ENCODE data around the gene ST6GALNAC3.

ST6GALNAC3 gene

GRCh38 chr1:76068953-76069561 lies 5.5 kb upstream of the ST6GALNAC3 start:
- no peaks in the 10 kb centered on the region for H4K20me1 ChIP-seq
- no peak overlapping the region for H3K9ac ChIP-seq
- H3K4me1 ChIP-seq, result peaks cover 68% of the 10 kb centered on the region
- H3K9me3 ChIP-seq, result no peaks in the 10 kb centered on the region
- H3K27ac ChIP-seq, result peak overlapping the region; percentile 39; the same call in 1 of the 2 replicates
- no peaks in the 10 kb centered on the region; the same call in 1 of the 2 replicates for H3K27me3 ChIP-seq
- H3K36me3 ChIP-seq, result no peaks in the 10 kb centered on the region
- no peak for TF ChIP-seq Cebpa-rat (IDR thresholded peaks at IDR 0.05)
- no peak overlapping the region for H3K4me3 ChIP-seq
- H3K4me2 ChIP-seq, result peak overlapping the region; percentile 76

- Histone ChIP-seq H3K9me3 (no peaks in the 10 kb centered on the region), H3K4me3 (no peak overlapping the region), H3K36me3 (no peaks in the 10 kb centered on the region), H3K27me3 (no peaks in the 10 kb centered on the region; the same call in 1 of the 2 replicates), H3K4me2 (peak overlapping the region; percentile 76), H4K20me1 (no peaks in the 10 kb centered on the region), H3K4me1 (peaks cover 78% of the 10 kb centered on the region), H3K9ac (no peak overlapping the region), H3K27ac (no peak overlapping the region)
- TF ChIP-seq Cebpa-rat (IDR thresholded peaks at IDR 0.05), result no peak
These were observed 4.0 kb upstream of the ST6GALNAC3 start for GRCh38 chr1:76070538-76070937.

- Histone ChIP-seq H3K9ac (no peak overlapping the region), H3K4me2 (peak overlapping the region; percentile 99), H3K27me3 (no peaks in the 10 kb centered on the region; the same call in 1 of the 2 replicates), H4K20me1 (no peaks in the 10 kb centered on the region), H3K4me3 (peak overlapping the region; percentile 78; the same call in 1 of the 2 replicates), H3K9me3 (no peaks in the 10 kb centered on the region), H3K4me1 (peaks cover 77% of the 10 kb centered on the region), H3K27ac (no peak overlapping the region), H3K36me3 (no peaks in the 10 kb centered on the region)
- TF ChIP-seq Cebpa-rat (IDR thresholded peaks at IDR 0.05), result peak; percentile 41; the same call in 1 of the 2 replicates
These were observed 1.1 kb upstream of the ST6GALNAC3 start for GRCh38 chr1:76073481-76073880.

- Histone ChIP-seq H3K9me3 (no peaks in the 10 kb centered on the region), H3K4me1 (peaks cover 65% of the 10 kb centered on the region), H4K20me1 (no peaks in the 10 kb centered on the region), H3K4me2 (peak overlapping the region; percentile 99), H3K36me3 (no peaks in the 10 kb centered on the region), H3K4me3 (peak overlapping the region; percentile 78), H3K27me3 (no peaks in the 10 kb centered on the region; the same call in 1 of the 2 replicates), H3K9ac (peak overlapping the region; percentile 71), H3K27ac (0 out of 2 replicates have a peak overlapping the region, but pooled peaks have one; percentile 27)
- TF ChIP-seq Cebpa-rat (IDR thresholded peaks at IDR 0.05), result no peak
These were observed 593 bp downstream of the ST6GALNAC3 start for GRCh38 chr1:76075188-76075489.

GRCh38 chr1:76075877-76076276 lies 1.3 kb downstream of the ST6GALNAC3 start:
- Histone ChIP-seq H3K27ac (no peak overlapping the region), H3K4me3 (peak overlapping the region; percentile 78), H3K9me3 (no peaks in the 10 kb centered on the region), H4K20me1 (no peaks in the 10 kb centered on the region), H3K4me1 (peaks cover 58% of the 10 kb centered on the region), H3K27me3 (no peaks in the 10 kb centered on the region; the same call in 1 of the 2 replicates), H3K4me2 (peak overlapping the region; percentile 99), H3K9ac (0 out of 2 replicates have a peak overlapping the region, but pooled peaks have one; percentile 71), H3K36me3 (no peaks in the 10 kb centered on the region)
- no peak for TF ChIP-seq Cebpa-rat (IDR thresholded peaks at IDR 0.05)

- Histone ChIP-seq H3K4me2 (no peak overlapping the region), H3K4me1 (peaks cover 53% of the 10 kb centered on the region), H3K36me3 (no peaks in the 10 kb centered on the region), H3K27ac (no peak overlapping the region), H3K9ac (no peak overlapping the region), H3K9me3 (no peaks in the 10 kb centered on the region), H4K20me1 (peaks cover 33% of the 10 kb centered on the region; the same call in 1 of the 2 replicates), H3K27me3 (no peaks in the 10 kb centered on the region), H3K4me3 (no peak overlapping the region)
- no peak for TF ChIP-seq Cebpa-rat (IDR thresholded peaks at IDR 0.05)
These were observed 5.1 kb downstream of the ST6GALNAC3 start for GRCh38 chr1:76079475-76080227.

- no peaks in the 10 kb centered on the region for H3K9me3 ChIP-seq
- H3K4me1 ChIP-seq, result peaks cover 51% of the 10 kb centered on the region
- H4K20me1 ChIP-seq, result peaks cover 41% of the 10 kb centered on the region; the same call in 1 of the 2 replicates
These were observed 6.1 kb downstream of the ST6GALNAC3 start for GRCh38 chr1:76080552-76081079.

GRCh38 chr1:76082062-76082461 lies 7.5 kb downstream of the ST6GALNAC3 start:
- H3K36me3 ChIP-seq, result no peaks in the 10 kb centered on the region
- H3K4me2 ChIP-seq, result no peak overlapping the region
- no peak for TF ChIP-seq Cebpa-rat (IDR thresholded peaks at IDR 0.05)
- H3K9me3 ChIP-seq, result no peaks in the 10 kb centered on the region
- H3K9ac ChIP-seq, result no peak overlapping the region
- H4K20me1 ChIP-seq, result peaks cover 41% of the 10 kb centered on the region; the same call in 1 of the 2 replicates
- H3K27me3 ChIP-seq, result no peaks in the 10 kb centered on the region
- no peak overlapping the region for H3K4me3 ChIP-seq
- H3K27ac ChIP-seq, result no peak overlapping the region
- H3K4me1 ChIP-seq, result peaks cover 38% of the 10 kb centered on the region

More at GRCh38 chr1:76080552-76081079, 6.1 kb downstream of the ST6GALNAC3 start:
- no peak overlapping the region for H3K9ac ChIP-seq
- no peak overlapping the region for H3K4me2 ChIP-seq
- no peak for TF ChIP-seq Cebpa-rat (IDR thresholded peaks at IDR 0.05)
- H3K36me3 ChIP-seq, result no peaks in the 10 kb centered on the region
- H3K4me3 ChIP-seq, result no peak overlapping the region
- no peaks in the 10 kb centered on the region for H3K27me3 ChIP-seq
- H3K27ac ChIP-seq, result no peak overlapping the region

- H3K9ac ChIP-seq, result no peak overlapping the region
- no peak overlapping the region for H3K4me3 ChIP-seq
- H3K4me2 ChIP-seq, result peak overlapping the region; percentile 49
- no peaks in the 10 kb centered on the region for H3K9me3 ChIP-seq
- H3K27me3 ChIP-seq, result no peaks in the 10 kb centered on the region
- H3K4me1 ChIP-seq, result peaks cover 38% of the 10 kb centered on the region
- no peaks in the 10 kb centered on the region for H3K36me3 ChIP-seq
- no peak overlapping the region for H3K27ac ChIP-seq
- H4K20me1 ChIP-seq, result peaks cover 41% of the 10 kb centered on the region; the same call in 1 of the 2 replicates
- TF ChIP-seq Cebpa-rat (IDR thresholded peaks at IDR 0.05), result no peak
These were observed 8.6 kb downstream of the ST6GALNAC3 start for GRCh38 chr1:76083189-76083588.
